Epithelial cell of proximal tubule (primary cell): ENCODE data around the gene TRIP13. TPM values are rescaled to one million over a fixed set of nuclear protein-coding genes. Genes with fewer than 3 reads are reported as not detected.
A peak's percentile ranks its signal among the peaks of the same experiment; 100 is the strongest.

Experiments used
- DNase-seq: peaks from one replicate; pipeline ENCODE4 v3.0.0-alpha.2; 2011; ENCODE audit warnings: low read depth
- H3K4me3 ChIP-seq: 2 replicates; pipeline ENCODE4 v1.5.1; 2011; ENCODE audit warnings: low read depth, mild to moderate bottlenecking, low read length
- CTCF ChIP-seq: conservative IDR thresholded peaks from 2 replicates; pipeline ENCODE4 v1.5.1; 2012; ENCODE audit warnings: low read depth, mild to moderate bottlenecking, low read length
- total RNA-seq: library from RNA; depleted of rRNA; stranded (reverse); fragments of >200 nt; gene quantifications from 2 replicates; pipeline ENCODE4 v1.2.3, GENCODE V29; 2015

Gene TRIP13
- total RNA-seq, 1 donor from 2014 or later = 66.7 TPM

GRCh38 chr5:956941-957747, 64.5 kb downstream of the TRIP13 start:
- peak; percentile 54 for DNase-seq
- peak; percentile 48 for TF ChIP-seq CTCF
- H3K4me3 ChIP-seq = no peak overlapping the region

- DNase-seq = no peak
- H3K4me3 ChIP-seq = no peak overlapping the region
- no peak for TF ChIP-seq CTCF
These were observed 65.2 kb downstream of the TRIP13 start for GRCh38 chr5:957748-958485.

GRCh38 chr5:958701-959571, 66.3 kb downstream of the TRIP13 start:
- TF ChIP-seq CTCF = no peak
- peak; percentile 16 for DNase-seq
- H3K4me3 ChIP-seq = no peak overlapping the region

GRCh38 chr5:959581-960531, 67.2 kb downstream of the TRIP13 start:
- H3K4me3 ChIP-seq = no peak overlapping the region
- no peak for TF ChIP-seq CTCF
- no peak for DNase-seq

GRCh38 chr5:960551-960950, 67.9 kb downstream of the TRIP13 start:
- H3K4me3 ChIP-seq = no peak overlapping the region
- TF ChIP-seq CTCF = no peak
- no peak for DNase-seq
